Activated naive CD8-positive, alpha-beta T cell treated with anti-CD3 and anti-CD28 coated beads for 36 hours (primary cell): ENCODE results near the gene DNAH14. TPM values are rescaled to one million over a fixed set of nuclear protein-coding genes. Genes with fewer than 3 reads are reported as not detected.
"Not testable (repeated sequence)": the region's sequence is repeated elsewhere in the genome, so short reads cannot be mapped to it uniquely, and the experiment has no call there.

ENCODE experiments used
- DNase-seq: peaks from one replicate; pipeline ENCODE4 v3.0.0; 2021
- H3K27ac Mint-ChIP-seq: one replicate; pipeline ENCODE4 v1.8.0; 2022; ENCODE audit warnings: mild to moderate bottlenecking, moderate library complexity, mixed read lengths
- H3K27me3 Mint-ChIP-seq: one replicate; pipeline ENCODE4 v1.8.0; 2022; ENCODE audit warnings: mild to moderate bottlenecking, mixed read lengths
- H3K36me3 Mint-ChIP-seq: one replicate; pipeline ENCODE4 v1.8.0; 2021; ENCODE audit warnings: mild to moderate bottlenecking, mixed read lengths
- H3K4me1 Mint-ChIP-seq: one replicate; pipeline ENCODE4 v1.8.0; 2021; ENCODE audit warnings: mixed read lengths
- H3K4me3 Mint-ChIP-seq: one replicate; pipeline ENCODE4 v1.8.0; 2022; ENCODE audit warnings: mild to moderate bottlenecking, moderate library complexity, mixed read lengths
- H3K9me3 Mint-ChIP-seq: one replicate; pipeline ENCODE4 v1.8.0; 2022; ENCODE audit warnings: mixed read lengths
- total RNA-seq, 2 experiments: library from RNA; stranded (reverse); gene quantifications; one replicate each; pipeline ENCODE4 v1.2.3, GENCODE V29; 2021

DNAH14 gene
- total RNA-seq, 2 experiments from 2014 or later, result 1.0 to 1.8 TPM

- Mint-ChIP-seq H3K36me3 (no peaks in the 10 kb centered on the region), H3K27ac (no peak overlapping the region), H3K4me3 (no peak overlapping the region), H3K9me3 (no peaks in the 10 kb centered on the region), H3K4me1 (no peaks in the 10 kb centered on the region), H3K27me3 (peaks cover 13% of the 10 kb centered on the region)
- DNase-seq, result no peak
These were observed 437.1 kb downstream of the DNAH14 start for GRCh38 chr1:225366552-225366951.

GRCh38 chr1:225368036-225368552, 438.6 kb downstream of the DNAH14 start:
- no peaks in the 10 kb centered on the region for H3K4me1 Mint-ChIP-seq
- H3K36me3 Mint-ChIP-seq, result no peaks in the 10 kb centered on the region
- H3K27ac Mint-ChIP-seq, result no peak overlapping the region
- H3K4me3 Mint-ChIP-seq, result no peak overlapping the region
- no peaks in the 10 kb centered on the region for H3K9me3 Mint-ChIP-seq
- H3K27me3 Mint-ChIP-seq, result peaks cover 13% of the 10 kb centered on the region
- no peak for DNase-seq

GRCh38 chr1:225371366-225372010, 442.0 kb downstream of the DNAH14 start:
- no peak overlapping the region for H3K4me3 Mint-ChIP-seq
- no peaks in the 10 kb centered on the region for H3K4me1 Mint-ChIP-seq
- no peak overlapping the region for H3K27ac Mint-ChIP-seq

GRCh38 chr1:225373155-225373554, 443.7 kb downstream of the DNAH14 start:
- Mint-ChIP-seq H3K36me3 (no peaks in the 10 kb centered on the region), H3K9me3 (no peaks in the 10 kb centered on the region), H3K4me3 (no peak overlapping the region), H3K4me1 (no peaks in the 10 kb centered on the region), H3K27me3 (no peaks in the 10 kb centered on the region), H3K27ac (no peak overlapping the region)
- DNase-seq, result no peak

More at GRCh38 chr1:225371366-225372010, 442.0 kb downstream of the DNAH14 start:
- Mint-ChIP-seq H3K9me3 (no peaks in the 10 kb centered on the region), H3K36me3 (no peaks in the 10 kb centered on the region), H3K27me3 (no peaks in the 10 kb centered on the region)
- DNase-seq, result no peak

GRCh38 chr1:225374996-225375395, 445.5 kb downstream of the DNAH14 start:
- Mint-ChIP-seq H3K4me3 (no peak overlapping the region), H3K27me3 (no peaks in the 10 kb centered on the region), H3K27ac (no peak overlapping the region), H3K9me3 (no peaks in the 10 kb centered on the region), H3K36me3 (no peaks in the 10 kb centered on the region), H3K4me1 (no peaks in the 10 kb centered on the region)
- no peak for DNase-seq

GRCh38 chr1:225378880-225379279, 449.4 kb downstream of the DNAH14 start:
- Mint-ChIP-seq H3K27me3 (no peaks in the 10 kb centered on the region), H3K9me3 (no peaks in the 10 kb centered on the region), H3K4me1 (no peaks in the 10 kb centered on the region), H3K27ac (no peak overlapping the region), H3K36me3 (no peaks in the 10 kb centered on the region), H3K4me3 (no peak overlapping the region)
- DNase-seq, result no peak

GRCh38 chr1:225380691-225381090, 451.2 kb downstream of the DNAH14 start:
- H3K36me3 Mint-ChIP-seq, result peaks cover 6% of the 10 kb centered on the region
- no peaks in the 10 kb centered on the region for H3K27me3 Mint-ChIP-seq
- DNase-seq, result no peak
- H3K9me3 Mint-ChIP-seq, result no peaks in the 10 kb centered on the region
- no peak overlapping the region for H3K27ac Mint-ChIP-seq
- H3K4me3 Mint-ChIP-seq, result no peak overlapping the region
- H3K4me1 Mint-ChIP-seq, result no peaks in the 10 kb centered on the region

GRCh38 chr1:225386860-225387259, 457.4 kb downstream of the DNAH14 start:
- not testable (repeated sequence) for DNase-seq, H3K4me3 Mint-ChIP-seq, H3K36me3 Mint-ChIP-seq, H3K27me3 Mint-ChIP-seq, H3K27ac Mint-ChIP-seq, H3K4me1 Mint-ChIP-seq, H3K9me3 Mint-ChIP-seq

- H3K36me3 Mint-ChIP-seq, result peaks cover 6% of the 10 kb centered on the region
- no peak overlapping the region for H3K4me3 Mint-ChIP-seq
- H3K27ac Mint-ChIP-seq, result no peak overlapping the region
- DNase-seq, result no peak
- no peaks in the 10 kb centered on the region for H3K4me1 Mint-ChIP-seq
- H3K9me3 Mint-ChIP-seq, result no peaks in the 10 kb centered on the region
- no peaks in the 10 kb centered on the region for H3K27me3 Mint-ChIP-seq
These were observed 458.9 kb downstream of the DNAH14 start for GRCh38 chr1:225388372-225388771.

- Mint-ChIP-seq H3K4me1 (no peaks in the 10 kb centered on the region), H3K4me3 (no peak overlapping the region), H3K9me3 (no peaks in the 10 kb centered on the region), H3K27me3 (no peaks in the 10 kb centered on the region), H3K36me3 (no peaks in the 10 kb centered on the region), H3K27ac (no peak overlapping the region)
- DNase-seq, result no peak
These were observed 460.4 kb downstream of the DNAH14 start for GRCh38 chr1:225389843-225390242.

- H3K4me1 Mint-ChIP-seq, result peaks cover 12% of the 10 kb centered on the region
- H3K36me3 Mint-ChIP-seq, result peaks cover 36% of the 10 kb centered on the region
- DNase-seq, result no peak
- no peak overlapping the region for H3K4me3 Mint-ChIP-seq
- peaks cover 1% of the 10 kb centered on the region for H3K9me3 Mint-ChIP-seq
- no peaks in the 10 kb centered on the region for H3K27me3 Mint-ChIP-seq
- H3K27ac Mint-ChIP-seq, result peak overlapping the region; percentile 38
These were observed 466.9 kb downstream of the DNAH14 start for GRCh38 chr1:225396357-225396756.

- no peaks in the 10 kb centered on the region for H3K27me3 Mint-ChIP-seq
- H3K27ac Mint-ChIP-seq, result no peak overlapping the region
- no peak overlapping the region for H3K4me3 Mint-ChIP-seq
- peaks cover 15% of the 10 kb centered on the region for H3K4me1 Mint-ChIP-seq
- no peak for DNase-seq
- peaks cover 1% of the 10 kb centered on the region for H3K9me3 Mint-ChIP-seq
- peaks cover 44% of the 10 kb centered on the region for H3K36me3 Mint-ChIP-seq
These were observed 471.5 kb downstream of the DNAH14 start for GRCh38 chr1:225400968-225401367.

GRCh38 chr1:225406976-225407725, 477.7 kb downstream of the DNAH14 start:
- Mint-ChIP-seq H3K9me3 (no peaks in the 10 kb centered on the region), H3K27ac (peak overlapping the region; percentile 29), H3K27me3 (no peaks in the 10 kb centered on the region), H3K4me1 (peaks cover 5% of the 10 kb centered on the region), H3K4me3 (no peak overlapping the region), H3K36me3 (peaks cover 33% of the 10 kb centered on the region)
- DNase-seq, result no peak

GRCh38 chr1:225407755-225408154, 478.3 kb downstream of the DNAH14 start:
- H3K36me3 Mint-ChIP-seq, result peaks cover 37% of the 10 kb centered on the region
- H3K4me1 Mint-ChIP-seq, result peaks cover 5% of the 10 kb centered on the region
- no peak overlapping the region for H3K4me3 Mint-ChIP-seq
- no peaks in the 10 kb centered on the region for H3K9me3 Mint-ChIP-seq
- no peak for DNase-seq
- no peak overlapping the region for H3K27ac Mint-ChIP-seq
- H3K27me3 Mint-ChIP-seq, result no peaks in the 10 kb centered on the region

GRCh38 chr1:225408249-225408648, 478.8 kb downstream of the DNAH14 start:
- DNase-seq, result no peak
- peaks cover 5% of the 10 kb centered on the region for H3K4me1 Mint-ChIP-seq
- no peaks in the 10 kb centered on the region for H3K27me3 Mint-ChIP-seq
- no peak overlapping the region for H3K4me3 Mint-ChIP-seq
- peaks cover 38% of the 10 kb centered on the region for H3K36me3 Mint-ChIP-seq
- H3K9me3 Mint-ChIP-seq, result no peaks in the 10 kb centered on the region
- peak overlapping the region; percentile 21 for H3K27ac Mint-ChIP-seq

- Mint-ChIP-seq H3K4me1 (peaks cover 4% of the 10 kb centered on the region), H3K4me3 (no peak overlapping the region), H3K36me3 (peaks cover 36% of the 10 kb centered on the region), H3K27ac (no peak overlapping the region), H3K9me3 (no peaks in the 10 kb centered on the region), H3K27me3 (no peaks in the 10 kb centered on the region)
- no peak for DNase-seq
These were observed 479.6 kb downstream of the DNAH14 start for GRCh38 chr1:225409051-225409450.
